Osteoblast (primary cell): ENCODE results near the gene OGFRL1. TPM values are rescaled to one million over a fixed set of nuclear protein-coding genes. Genes with fewer than 3 reads are reported as not detected.
A peak's percentile ranks its signal among the peaks of the same experiment; 100 is the strongest.

Experiments used
- DNase-seq: peaks from one replicate; pipeline ENCODE4 v3.0.0; 2011; ENCODE audit warnings: low spot score, mixed read lengths; ENCODE audit not compliant: insufficient read length; ENCODE audit errors: missing footprints
- H2AFZ ChIP-seq: 2 replicates; pipeline ENCODE4 v1.6.0; 2011; ENCODE audit warnings: mild to moderate bottlenecking, low read length
- H3K27ac ChIP-seq: 2 replicates; pipeline ENCODE4 v1.5.1; 2011; ENCODE audit warnings: mild to moderate bottlenecking, low read depth, low read length, moderate library complexity
- H3K27me3 ChIP-seq: 2 replicates; pipeline ENCODE4 v1.6.0; 2012; ENCODE audit warnings: mild to moderate bottlenecking, control low read depth, inconsistent platforms, low read length, moderate library complexity; ENCODE audit not compliant: insufficient read depth
- H3K36me3 ChIP-seq: 2 replicates; pipeline ENCODE4 v1.5.1; 2011; ENCODE audit warnings: mild to moderate bottlenecking, low read length, control low read depth, moderate library complexity; ENCODE audit not compliant: insufficient read depth
- H3K4me1 ChIP-seq: 2 replicates; pipeline ENCODE4 v1.5.1; 2011; ENCODE audit warnings: mild to moderate bottlenecking, low read length, control low read depth, moderate library complexity; ENCODE audit not compliant: insufficient read depth
- H3K4me2 ChIP-seq: 2 replicates; pipeline ENCODE4 v1.6.0; 2011; ENCODE audit warnings: mild to moderate bottlenecking, low read length; ENCODE audit not compliant: insufficient read depth
- H3K4me3 ChIP-seq: fragments of 200-600 bp; sonication (generic); 3 replicates; pipeline ENCODE4 v1.5.1; 2012; ENCODE audit warnings: mild to moderate bottlenecking, low read length, inconsistent platforms; ENCODE audit not compliant: insufficient read depth
- H3K79me2 ChIP-seq: 2 replicates; pipeline ENCODE4 v1.6.0; 2012; ENCODE audit warnings: mild to moderate bottlenecking, low read length, control low read depth, inconsistent platforms; ENCODE audit not compliant: insufficient read depth
- H3K9me3 ChIP-seq: 2 replicates; pipeline ENCODE4 v1.5.1; 2011; ENCODE audit warnings: low read depth, low read length, control low read depth
- H4K20me1 ChIP-seq: 2 replicates; pipeline ENCODE4 v1.6.0; 2012; ENCODE audit warnings: mild to moderate bottlenecking, low read length, control low read depth; ENCODE audit not compliant: insufficient read depth
- CTCF ChIP-seq: IDR thresholded peaks from 2 replicates; pipeline ENCODE4 v1.5.1; 2011; ENCODE audit warnings: mild to moderate bottlenecking, low read depth, low read length, moderate library complexity; ENCODE audit errors: extremely low read depth
- total RNA-seq: library from RNA; depleted of rRNA; stranded (reverse); fragments of >200 nt; gene quantifications from 2 replicates; pipeline ENCODE4 v1.2.3, GENCODE V29; 2012

OGFRL1 gene
- total RNA-seq, 1 donor, result 15.9 TPM

GRCh38 chr6:71248306-71248765, 40.3 kb upstream of the OGFRL1 start:
- Histone ChIP-seq H2AFZ (peak overlapping the region; percentile 71), H3K4me1 (peaks cover 31% of the 10 kb centered on the region), H4K20me1 (no peaks in the 10 kb centered on the region), H3K4me2 (peak overlapping the region; percentile 24), H3K27me3 (no peaks in the 10 kb centered on the region), H3K79me2 (no peaks in the 10 kb centered on the region), H3K4me3 (no peak overlapping the region), H3K36me3 (no peaks in the 10 kb centered on the region), H3K9me3 (no peaks in the 10 kb centered on the region), H3K27ac (peak overlapping the region; percentile 15)
- TF ChIP-seq CTCF, result no peak
- no peak for DNase-seq

- no peak for TF ChIP-seq CTCF
- Histone ChIP-seq H3K4me2 (no peak overlapping the region), H2AFZ (no peak overlapping the region), H4K20me1 (no peaks in the 10 kb centered on the region), H3K4me3 (no peak overlapping the region), H3K4me1 (peaks cover 31% of the 10 kb centered on the region), H3K36me3 (no peaks in the 10 kb centered on the region), H3K27me3 (no peaks in the 10 kb centered on the region), H3K9me3 (no peaks in the 10 kb centered on the region), H3K27ac (peak overlapping the region; percentile 15), H3K79me2 (no peaks in the 10 kb centered on the region)
- no peak for DNase-seq
Observed at GRCh38 chr6:71248878-71249544, 39.6 kb upstream of the OGFRL1 start.

- peak; percentile 65 for DNase-seq
- peaks cover 31% of the 10 kb centered on the region for H3K4me1 ChIP-seq
- peak overlapping the region; percentile 72 for H3K4me2 ChIP-seq
- no peaks in the 10 kb centered on the region for H3K27me3 ChIP-seq
- peak overlapping the region; percentile 66 for H3K27ac ChIP-seq
- H3K9me3 ChIP-seq, result no peaks in the 10 kb centered on the region
- H3K79me2 ChIP-seq, result no peaks in the 10 kb centered on the region
- no peak for TF ChIP-seq CTCF
- H4K20me1 ChIP-seq, result no peaks in the 10 kb centered on the region
- H2AFZ ChIP-seq, result peak overlapping the region; percentile 74
- no peaks in the 10 kb centered on the region for H3K36me3 ChIP-seq
- peak overlapping the region; percentile 34 for H3K4me3 ChIP-seq
Observed at GRCh38 chr6:71250099-71250602, 38.5 kb upstream of the OGFRL1 start.

- H3K4me2 ChIP-seq, result no peak overlapping the region
- DNase-seq, result no peak
- TF ChIP-seq CTCF, result no peak
- H3K27me3 ChIP-seq, result no peaks in the 10 kb centered on the region
- no peaks in the 10 kb centered on the region for H3K9me3 ChIP-seq
- H4K20me1 ChIP-seq, result no peaks in the 10 kb centered on the region
- no peak overlapping the region for H2AFZ ChIP-seq
- H3K79me2 ChIP-seq, result no peaks in the 10 kb centered on the region
- no peak overlapping the region for H3K27ac ChIP-seq
- peaks cover 31% of the 10 kb centered on the region for H3K4me1 ChIP-seq
- no peaks in the 10 kb centered on the region for H3K36me3 ChIP-seq
- no peak overlapping the region for H3K4me3 ChIP-seq
Observed at GRCh38 chr6:71252410-71252809, 36.2 kb upstream of the OGFRL1 start.
